Esophagus squamous epithelium (tissue), 4 donors: ENCODE data around the gene CX3CL1.

Experiments
- POLR2A ChIP-seq, 4 donors: fragments of 450-650 bp; IDR thresholded peaks; one replicate each; pipeline ENCODE4 v1.6.1; 2017; ENCODE audit warnings: antibody characterized with exemption in 4 of 4, mild to moderate bottlenecking in 4 of 4, moderate library complexity in 3 of 4
- TF ChIP-seq, protein P1 (sequence below), 6 experiments: fragments of 450-650 bp in 4 of 6; fragments of 200-600 bp in 2 of 6; sonication (generic) in 2 of 6; IDR thresholded peaks; one replicate each; pipeline ENCODE4 v1.5.1; 2016 to 2019; ENCODE audit warnings: antibody characterized with exemption in 6 of 6, mild to moderate bottlenecking in 4 of 6, moderate library complexity in 4 of 6

DNA sequence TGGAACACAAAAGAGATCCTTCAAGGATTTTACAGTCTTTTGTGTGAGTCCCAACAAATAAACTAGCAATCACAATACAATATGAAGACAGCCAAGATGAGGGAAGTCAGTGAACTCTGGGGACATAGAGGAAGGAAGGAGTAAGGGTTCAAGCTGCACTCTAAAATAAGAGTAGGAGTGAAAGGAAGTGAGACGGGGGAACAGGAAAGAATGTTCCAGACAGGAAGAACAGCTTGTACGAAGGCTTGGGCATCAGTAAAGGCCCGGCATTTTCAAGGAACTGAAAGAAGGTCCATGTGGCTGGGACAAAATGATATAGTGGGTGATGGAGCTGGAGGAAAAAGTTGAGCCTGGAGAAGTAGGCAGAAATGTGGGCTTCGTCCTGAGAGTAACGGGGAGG, 36.8 kb downstream of the CX3CL1 start:
- no peak for TF ChIP-seq POLR2A (IDR thresholded peaks at IDR 0.05)
- TF ChIP-seq, protein P1, sequence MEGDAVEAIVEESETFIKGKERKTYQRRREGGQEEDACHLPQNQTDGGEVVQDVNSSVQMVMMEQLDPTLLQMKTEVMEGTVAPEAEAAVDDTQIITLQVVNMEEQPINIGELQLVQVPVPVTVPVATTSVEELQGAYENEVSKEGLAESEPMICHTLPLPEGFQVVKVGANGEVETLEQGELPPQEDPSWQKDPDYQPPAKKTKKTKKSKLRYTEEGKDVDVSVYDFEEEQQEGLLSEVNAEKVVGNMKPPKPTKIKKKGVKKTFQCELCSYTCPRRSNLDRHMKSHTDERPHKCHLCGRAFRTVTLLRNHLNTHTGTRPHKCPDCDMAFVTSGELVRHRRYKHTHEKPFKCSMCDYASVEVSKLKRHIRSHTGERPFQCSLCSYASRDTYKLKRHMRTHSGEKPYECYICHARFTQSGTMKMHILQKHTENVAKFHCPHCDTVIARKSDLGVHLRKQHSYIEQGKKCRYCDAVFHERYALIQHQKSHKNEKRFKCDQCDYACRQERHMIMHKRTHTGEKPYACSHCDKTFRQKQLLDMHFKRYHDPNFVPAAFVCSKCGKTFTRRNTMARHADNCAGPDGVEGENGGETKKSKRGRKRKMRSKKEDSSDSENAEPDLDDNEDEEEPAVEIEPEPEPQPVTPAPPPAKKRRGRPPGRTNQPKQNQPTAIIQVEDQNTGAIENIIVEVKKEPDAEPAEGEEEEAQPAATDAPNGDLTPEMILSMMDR (IDR thresholded peaks at IDR 0.05), result no peak
